HUES64 (cell line): ENCODE measurements around the gene CCDC91.

Experiments
- H3K27ac ChIP-seq: 2 replicates; pipeline ENCODE4 v1.7.0; 2013; ENCODE audit warnings: low read depth, low read length, inconsistent platforms
- H3K27me3 ChIP-seq: 2 replicates; pipeline ENCODE4 v1.6.1; 2013; ENCODE audit warnings: mild to moderate bottlenecking, low read length; ENCODE audit not compliant: insufficient read depth
- H3K36me3 ChIP-seq: 2 replicates; pipeline ENCODE4 v1.6.1; 2013; ENCODE audit warnings: mild to moderate bottlenecking, low read length; ENCODE audit not compliant: insufficient read depth
- H3K4me1 ChIP-seq: 2 replicates; pipeline ENCODE4 v1.6.1; 2013; ENCODE audit warnings: mild to moderate bottlenecking, low read length, moderate library complexity; ENCODE audit not compliant: insufficient read depth
- H3K4me3 ChIP-seq: 2 replicates; pipeline ENCODE4 v1.5.1; 2013; ENCODE audit warnings: mild to moderate bottlenecking, low read length, moderate library complexity
- H3K9ac ChIP-seq: 2 replicates; pipeline ENCODE4 v1.6.1; 2013; ENCODE audit warnings: mild to moderate bottlenecking, low read depth, low read length
- H3K9me3 ChIP-seq: 2 replicates; pipeline ENCODE4 v1.6.1; 2013; ENCODE audit warnings: low read depth, low read length; ENCODE audit not compliant: insufficient read depth
- WGBS: fragments of 150-250, 120-280 bp; methylation state at CpG from one replicate; pipeline ENCODE4 v1.1.7; 2013; ENCODE audit warnings: missing lambda C conversion rate; 5-methylcytosine and 5-hydroxymethylcytosine counted together

The CCDC91 gene

DNA sequence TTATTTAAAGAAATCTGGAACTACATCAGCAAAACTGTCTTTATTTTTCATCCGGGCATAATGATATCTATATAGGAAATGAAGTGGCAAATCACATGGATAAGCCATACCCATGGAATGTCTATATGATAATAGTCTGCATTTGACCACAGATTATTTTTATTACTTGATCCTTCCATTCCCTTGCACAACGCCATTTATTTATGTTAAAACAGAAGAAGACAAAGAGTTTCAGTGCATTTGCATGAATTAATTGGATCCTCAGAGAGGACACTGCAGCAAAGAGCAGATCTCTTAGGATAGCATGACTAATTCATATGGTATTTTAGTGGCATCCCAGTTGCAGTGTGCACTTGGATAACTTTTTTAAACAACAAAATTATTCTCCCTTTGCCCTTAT lies 345.0 kb downstream of the CCDC91 start:
- Histone ChIP-seq H3K9ac (no peak overlapping the region), H3K4me1 (peaks cover 9% of the 10 kb centered on the region; the same call in 1 of the 2 replicates), H3K36me3 (no peaks in the 10 kb centered on the region), H3K4me3 (no peak overlapping the region), H3K27me3 (no peaks in the 10 kb centered on the region), H3K27ac (no peak overlapping the region), H3K9me3 (no peaks in the 10 kb centered on the region)
- WGBS = 100% methylated on average over 1 of the region's 2 CpGs

DNA sequence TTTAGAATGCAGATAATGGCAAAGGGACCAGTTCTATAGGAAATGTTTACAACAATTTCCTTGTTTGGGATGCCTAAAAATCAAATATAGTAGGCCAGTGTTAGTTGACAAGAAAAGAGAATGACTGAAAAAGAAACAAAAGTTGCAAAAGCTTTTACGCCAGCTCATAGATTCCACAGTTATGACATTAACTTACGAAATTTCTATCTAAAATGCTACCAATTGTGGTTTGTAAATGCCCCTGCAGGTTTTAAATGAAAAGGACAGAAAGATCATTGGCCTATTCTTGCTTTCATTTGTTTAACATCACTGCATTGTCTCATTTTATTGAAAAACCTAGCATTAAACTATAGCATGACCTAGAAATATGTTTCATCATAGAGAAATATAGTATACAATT lies 345.8 kb downstream of the CCDC91 start:
- Histone ChIP-seq H3K4me1 (peaks cover 9% of the 10 kb centered on the region; the same call in 1 of the 2 replicates), H3K4me3 (no peak overlapping the region), H3K27me3 (no peaks in the 10 kb centered on the region), H3K36me3 (no peaks in the 10 kb centered on the region), H3K9ac (no peak overlapping the region), H3K27ac (no peak overlapping the region), H3K9me3 (no peaks in the 10 kb centered on the region)
- 87% methylated on average over 2 of the region's 2 CpGs for WGBS

DNA sequence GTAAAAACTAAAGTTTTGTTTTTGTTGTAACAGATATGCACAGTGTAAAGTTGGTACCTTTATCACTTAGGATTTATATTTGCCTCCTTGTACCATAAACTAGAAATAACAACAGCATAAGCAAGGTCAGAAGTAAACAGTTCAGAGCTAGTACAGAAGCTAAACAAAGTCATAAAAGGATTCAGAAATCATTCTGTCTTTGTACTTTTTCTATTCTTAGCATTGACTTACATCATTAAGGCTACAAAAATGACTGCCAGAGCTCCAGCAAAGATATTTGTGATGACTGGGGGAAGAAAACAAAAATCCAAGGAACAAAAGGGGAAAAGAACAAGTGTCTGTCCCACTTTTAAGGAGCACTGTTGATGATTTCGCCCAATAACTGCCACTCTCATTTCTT lies 347.2 kb downstream of the CCDC91 start:
- Histone ChIP-seq H3K27ac (no peak overlapping the region), H3K4me3 (no peak overlapping the region), H3K36me3 (no peaks in the 10 kb centered on the region), H3K9me3 (no peaks in the 10 kb centered on the region), H3K4me1 (peaks cover 6% of the 10 kb centered on the region; the same call in 1 of the 2 replicates), H3K9ac (no peak overlapping the region), H3K27me3 (no peaks in the 10 kb centered on the region)
- WGBS = 100% methylated on average over 1 of the region's 1 CpG

GRCh38 chr12:28539691-28540323 lies 349.6 kb downstream of the CCDC91 start:
- no peak overlapping the region for H3K9ac ChIP-seq
- no peaks in the 10 kb centered on the region for H3K9me3 ChIP-seq
- H3K4me3 ChIP-seq = no peak overlapping the region
- no peak overlapping the region for H3K27ac ChIP-seq
- WGBS = 98% methylated on average over 4 of the region's 4 CpGs
- no peaks in the 10 kb centered on the region for H3K27me3 ChIP-seq
- no peaks in the 10 kb centered on the region for H3K36me3 ChIP-seq
- H3K4me1 ChIP-seq = peaks cover 6% of the 10 kb centered on the region; the same call in 1 of the 2 replicates

- Histone ChIP-seq H3K36me3 (no peaks in the 10 kb centered on the region), H3K27me3 (no peaks in the 10 kb centered on the region), H3K4me3 (no peak overlapping the region), H3K9me3 (no peaks in the 10 kb centered on the region), H3K9ac (no peak overlapping the region), H3K27ac (no peak overlapping the region), H3K4me1 (peaks cover 6% of the 10 kb centered on the region; the same call in 1 of the 2 replicates)
- WGBS = 98% methylated on average over 2 of the region's 2 CpGs
These were observed 350.1 kb downstream of the CCDC91 start for GRCh38 chr12:28540324-28540714.

DNA sequence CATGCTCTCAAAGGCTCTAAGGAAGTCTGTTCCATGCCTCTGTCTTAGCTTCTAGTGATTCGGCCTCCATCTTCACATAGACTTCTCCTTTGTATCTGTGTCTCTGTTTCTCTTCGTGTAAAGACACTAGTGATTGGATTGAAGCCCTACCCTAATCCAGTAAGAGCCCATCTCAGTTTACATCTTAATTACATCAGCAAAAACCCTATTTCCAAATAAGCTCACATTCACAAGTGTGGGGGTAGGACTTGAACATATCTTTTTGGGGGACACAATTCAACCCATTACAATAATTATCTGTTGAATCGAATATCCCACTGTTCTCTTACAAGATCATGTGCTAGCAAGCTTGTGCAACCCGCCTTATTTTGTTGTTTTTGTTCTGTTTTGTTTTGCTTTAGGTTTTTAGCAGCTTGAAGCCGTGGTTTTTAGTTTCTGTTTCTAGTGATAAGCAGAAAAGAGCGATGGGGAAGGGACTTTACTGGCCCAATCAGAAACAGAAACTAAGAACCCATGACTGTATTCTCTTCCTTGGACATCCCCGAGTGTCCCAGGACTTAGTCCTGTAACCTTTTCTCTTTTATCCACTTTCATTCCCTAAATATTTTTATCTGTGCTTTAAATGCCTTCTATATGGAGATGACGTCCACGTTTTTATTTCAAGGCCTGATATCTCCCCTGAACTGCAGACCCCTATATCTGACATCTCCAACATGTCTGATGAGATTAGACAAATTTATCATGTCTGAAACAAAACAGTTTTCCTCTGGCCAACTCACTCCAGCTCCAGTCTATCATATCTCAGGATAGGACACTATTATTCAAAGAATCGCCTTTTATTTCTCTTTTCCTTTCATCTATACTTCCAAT lies 353.0 kb downstream of the CCDC91 start:
- WGBS = 94% methylated on average over 10 of the region's 10 CpGs
- Histone ChIP-seq H3K36me3 (no peaks in the 10 kb centered on the region), H3K9ac (no peak overlapping the region), H3K9me3 (no peaks in the 10 kb centered on the region), H3K27ac (no peak overlapping the region), H3K27me3 (no peaks in the 10 kb centered on the region), H3K4me3 (no peak overlapping the region), H3K4me1 (peaks cover 6% of the 10 kb centered on the region; the same call in 1 of the 2 replicates)

- Histone ChIP-seq H3K27ac (no peak overlapping the region), H3K9ac (no peak overlapping the region), H3K4me1 (peaks cover 30% of the 10 kb centered on the region), H3K27me3 (no peaks in the 10 kb centered on the region), H3K9me3 (no peaks in the 10 kb centered on the region), H3K4me3 (no peak overlapping the region), H3K36me3 (no peaks in the 10 kb centered on the region)
- 90% methylated on average over 3 of the region's 4 CpGs for WGBS
These were observed 360.8 kb downstream of the CCDC91 start for GRCh38 chr12:28550757-28551704.

DNA sequence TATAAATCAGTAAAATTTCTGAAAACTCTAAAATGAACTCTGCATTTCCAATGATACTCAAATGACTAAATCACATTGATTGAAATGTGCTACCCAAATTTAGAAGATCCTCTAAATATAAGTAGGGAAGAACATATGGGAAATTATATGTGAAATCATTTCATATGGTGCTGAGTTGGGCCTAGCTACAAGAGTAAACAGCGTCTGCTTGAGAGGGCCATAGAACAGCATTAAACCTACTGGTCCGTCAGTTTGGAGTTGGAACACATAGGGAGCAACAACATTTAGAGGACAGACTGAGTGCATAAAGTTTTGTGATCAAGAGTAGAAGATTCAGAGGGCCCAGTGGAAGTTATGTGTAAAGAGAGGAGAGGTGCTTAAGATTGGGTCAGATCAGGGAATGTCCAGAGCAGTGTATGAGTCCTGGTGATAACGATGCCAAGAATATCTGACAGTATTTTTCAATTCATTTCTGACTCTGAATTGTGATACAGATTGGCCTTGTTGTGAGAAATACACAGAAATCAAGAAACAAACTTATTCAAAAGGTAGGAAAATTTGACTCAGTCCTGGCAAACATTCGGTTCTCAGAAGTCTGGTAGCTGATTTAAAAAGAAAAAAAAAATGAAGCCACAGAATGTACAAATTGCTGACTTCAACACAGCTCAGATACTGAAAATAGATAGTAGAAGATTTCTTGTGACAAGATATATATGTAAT lies 362.2 kb downstream of the CCDC91 start:
- Histone ChIP-seq H3K4me3 (no peak overlapping the region), H3K27ac (no peak overlapping the region), H3K4me1 (peaks cover 30% of the 10 kb centered on the region), H3K9ac (no peak overlapping the region), H3K9me3 (no peaks in the 10 kb centered on the region), H3K27me3 (no peaks in the 10 kb centered on the region), H3K36me3 (no peaks in the 10 kb centered on the region)
- WGBS = 90% methylated on average over 4 of the region's 4 CpGs

DNA sequence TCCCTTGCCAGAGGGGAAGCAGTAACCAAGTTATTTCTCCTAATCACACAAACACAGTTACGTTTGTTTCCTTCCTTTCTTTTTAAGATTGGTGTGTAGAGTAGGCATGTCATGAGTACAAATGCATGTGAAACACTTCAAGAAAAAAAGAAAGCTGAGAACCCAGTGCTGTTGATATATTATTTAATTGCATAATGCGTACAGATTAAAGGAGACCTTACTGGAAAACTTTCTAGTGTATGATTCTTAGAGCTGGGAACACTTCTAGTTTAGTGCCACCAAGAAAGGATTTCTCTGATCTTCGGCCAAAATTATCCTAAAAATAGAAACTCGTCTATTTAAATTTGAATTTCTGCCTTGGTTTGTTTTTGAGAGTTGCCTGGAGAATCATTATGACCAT lies 365.5 kb downstream of the CCDC91 start:
- 97% methylated on average over 3 of the region's 4 CpGs for WGBS
- Histone ChIP-seq H3K27me3 (no peaks in the 10 kb centered on the region), H3K4me1 (peaks cover 24% of the 10 kb centered on the region), H3K36me3 (no peaks in the 10 kb centered on the region), H3K9me3 (no peaks in the 10 kb centered on the region), H3K4me3 (no peak overlapping the region), H3K9ac (no peak overlapping the region), H3K27ac (no peak overlapping the region)

DNA sequence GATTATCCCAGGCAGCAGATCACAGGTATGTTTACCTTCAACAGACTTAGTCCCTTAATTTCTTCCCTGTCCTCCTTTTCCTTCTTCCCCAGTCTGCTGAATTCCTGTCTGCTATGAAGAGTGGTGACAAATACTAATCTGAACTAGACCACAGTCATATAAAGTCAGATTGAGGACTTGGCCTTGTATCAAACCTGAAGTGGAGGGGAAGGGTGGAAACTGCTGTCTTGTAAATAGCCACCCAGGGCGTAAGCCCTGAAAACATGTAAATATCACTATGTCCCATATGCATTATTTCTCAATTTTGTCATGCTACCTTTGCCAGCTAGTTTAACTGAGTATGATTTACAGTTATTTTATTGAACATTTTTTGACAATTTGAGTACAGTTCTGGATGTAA lies 368.0 kb downstream of the CCDC91 start:
- WGBS = no CpG with 5 or more reads among the region's 1 CpG

More for the DNA sequence above, 368.0 kb downstream of the CCDC91 start:
- Histone ChIP-seq H3K27me3 (no peaks in the 10 kb centered on the region), H3K9ac (no peak overlapping the region), H3K27ac (no peak overlapping the region), H3K36me3 (no peaks in the 10 kb centered on the region), H3K4me3 (no peak overlapping the region), H3K4me1 (peaks cover 14% of the 10 kb centered on the region), H3K9me3 (no peaks in the 10 kb centered on the region)
